GM23248 (cell line): ENCODE results near the gene SCAANT1. TPM values are rescaled to one million over a fixed set of nuclear protein-coding genes. Genes with fewer than 3 reads are reported as not detected.

Source experiments
- DNase-seq: peaks from one replicate; pipeline ENCODE4 v3.0.0-alpha.2; 2015
- H2AFZ ChIP-seq: fragments of 200-600 bp; sonication (generic); 2 replicates; pipeline ENCODE4 v1.6.1; 2016; ENCODE audit warnings: antibody characterized with exemption
- H3F3A ChIP-seq: fragments of 200-600 bp; sonication (generic); 2 replicates; pipeline ENCODE4 v1.6.1; 2016; ENCODE audit warnings: mild to moderate bottlenecking, antibody characterized with exemption, mixed run types; ENCODE audit not compliant: insufficient read depth
- H3K27ac ChIP-seq: fragments of 200-600 bp; sonication (generic); 2 replicates; pipeline ENCODE4 v1.5.1; 2016; ENCODE audit warnings: mild to moderate bottlenecking
- H3K27me3 ChIP-seq: fragments of 200-600 bp; sonication (generic); replicated peaks from 2 replicates; pipeline ENCODE4 v1.6.1; 2016; ENCODE audit warnings: mild to moderate bottlenecking; ENCODE audit not compliant: insufficient read depth
- H3K36me3 ChIP-seq: fragments of 200-600 bp; sonication (generic); 2 replicates; pipeline ENCODE4 v1.6.1; 2016; ENCODE audit warnings: low read depth, mild to moderate bottlenecking
- H3K4me1 ChIP-seq: fragments of 200-600 bp; sonication (generic); 2 replicates; pipeline ENCODE4 v1.6.1; 2016; ENCODE audit warnings: mild to moderate bottlenecking; ENCODE audit not compliant: insufficient read depth
- H3K4me2 ChIP-seq: fragments of 200-600 bp; sonication (generic); one replicate; pipeline ENCODE4 v1.6.1; 2016; ENCODE audit warnings: mild to moderate bottlenecking; ENCODE audit not compliant: unreplicated experiment
- H3K4me3 ChIP-seq: fragments of 200-600 bp; sonication (generic); 2 replicates; pipeline ENCODE4 v1.5.1; 2016; ENCODE audit warnings: mild to moderate bottlenecking
- H3K79me2 ChIP-seq: fragments of 200-600 bp; sonication (generic); 2 replicates; pipeline ENCODE4 v1.6.1; 2016; ENCODE audit warnings: mild to moderate bottlenecking; ENCODE audit not compliant: insufficient read depth
- H3K9ac ChIP-seq: fragments of 200-600 bp; sonication (generic); 2 replicates; pipeline ENCODE4 v1.6.1; 2016; ENCODE audit warnings: mild to moderate bottlenecking
- H3K9me2 ChIP-seq: fragments of 200-600 bp; sonication (generic); 2 replicates; pipeline ENCODE4 v1.6.1; 2016; ENCODE audit warnings: mixed run types, mild to moderate bottlenecking, moderate library complexity; ENCODE audit not compliant: insufficient read depth
- H3K9me3 ChIP-seq: fragments of 200-600 bp; sonication (generic); one replicate; pipeline ENCODE4 v1.6.1; 2017; ENCODE audit warnings: low read depth
- H4K20me1 ChIP-seq: fragments of 200-600 bp; sonication (generic); 2 replicates; pipeline ENCODE4 v1.6.0; 2016; ENCODE audit not compliant: insufficient read depth
- EZH2 ChIP-seq: fragments of 200-600 bp; sonication (generic); IDR thresholded peaks from 2 replicates; pipeline ENCODE4 v1.6.1; 2018; ENCODE audit warnings: antibody characterized with exemption, mild to moderate bottlenecking; ENCODE audit not compliant: insufficient read depth, poor library complexity, severe bottlenecking
- EZH2phosphoT487 ChIP-seq: fragments of 200-600 bp; sonication (generic); IDR thresholded peaks from 2 replicates; pipeline ENCODE4 v1.6.1; 2018; ENCODE audit warnings: antibody characterized with exemption, moderate library complexity, mild to moderate bottlenecking, low read depth; ENCODE audit not compliant: insufficient read depth
- WGBS, 2 experiments: methylation state at CpG; one replicate each; pipeline ENCODE4 v1.1.6; 2015 to 2017; ENCODE audit warnings: low lambda C conversion rate in 2 of 2, low coverage in 1 of 2; ENCODE audit errors: missing lambda C conversion rate in 2 of 2; 5-methylcytosine and 5-hydroxymethylcytosine counted together
- in situ Hi-C: fragments of 300-500 bp; cut with MboI; formaldehyde crosslinking; loops from 2 replicates; pipeline ENCODE4 v1.15.0; 2020
- polyA plus RNA-seq: library from polyadenylated mRNA; unstranded; fragments of >200 nt; fragmentation: Nextera tagmentation; extraction: Ambion mirVana; gene quantifications from 2 replicates; pipeline ENCODE4 v1.2.1, GENCODE V29; 2016
- total RNA-seq: library from RNA; depleted of rRNA; stranded (reverse); fragments of >200 nt; shearing (Covaris generic); gene quantifications from 2 replicates; pipeline ENCODE4 v1.2.3, GENCODE V29; 2014

Gene SCAANT1
- total and polyA plus RNA-seq, 2 experiments from 2014 or later: not detected

DNA sequence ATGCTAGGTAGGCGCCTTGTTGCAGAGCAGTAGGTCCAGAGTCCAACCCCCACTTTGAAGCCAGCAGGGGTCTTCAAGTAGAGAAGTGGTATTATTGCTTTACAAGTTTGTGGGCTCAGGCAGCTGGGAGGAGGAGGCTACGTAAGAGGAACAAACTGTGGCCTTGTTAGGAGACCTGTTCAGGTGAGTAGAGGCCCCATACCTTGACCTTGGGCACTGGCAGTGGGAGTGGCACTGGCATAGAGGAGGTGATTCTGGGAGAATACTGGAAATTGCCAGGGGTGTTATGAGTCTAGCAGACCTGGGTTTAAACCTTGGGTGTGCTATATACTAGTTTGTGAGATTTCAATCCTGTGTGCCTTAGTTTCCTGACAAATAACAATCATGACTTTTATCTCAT is 34.6 kb upstream of the SCAANT1 start:
- no peaks in the 10 kb centered on the region for H3K27me3 ChIP-seq
- in situ Hi-C loops: no loop called here
- H3K9ac ChIP-seq: no peak overlapping the region
- H3K4me2 ChIP-seq: no peak overlapping the region
- H3K27ac ChIP-seq: no peak overlapping the region
- H3K4me1 ChIP-seq: peaks cover 34% of the 10 kb centered on the region
- H3K9me3 ChIP-seq: no peaks in the 10 kb centered on the region
- H3F3A ChIP-seq: 0 out of 2 replicates have a peak, but pooled peaks cover 6% of the 10 kb centered on the region
- H3K9me2 ChIP-seq: no peaks in the 10 kb centered on the region
- no peaks in the 10 kb centered on the region for H4K20me1 ChIP-seq
- TF ChIP-seq EZH2phosphoT487: no peak
- H2AFZ ChIP-seq: no peak overlapping the region
- peaks cover 98% of the 10 kb centered on the region for H3K79me2 ChIP-seq
- no peaks in the 10 kb centered on the region; the same call in 1 of the 2 replicates for H3K36me3 ChIP-seq
- H3K4me3 ChIP-seq: no peak overlapping the region
- no peak for DNase-seq
- whole genome bisulfite sequencing, 2 experiments: 95 to 97% methylated on average over 2 of the region's 2 CpGs

DNA sequence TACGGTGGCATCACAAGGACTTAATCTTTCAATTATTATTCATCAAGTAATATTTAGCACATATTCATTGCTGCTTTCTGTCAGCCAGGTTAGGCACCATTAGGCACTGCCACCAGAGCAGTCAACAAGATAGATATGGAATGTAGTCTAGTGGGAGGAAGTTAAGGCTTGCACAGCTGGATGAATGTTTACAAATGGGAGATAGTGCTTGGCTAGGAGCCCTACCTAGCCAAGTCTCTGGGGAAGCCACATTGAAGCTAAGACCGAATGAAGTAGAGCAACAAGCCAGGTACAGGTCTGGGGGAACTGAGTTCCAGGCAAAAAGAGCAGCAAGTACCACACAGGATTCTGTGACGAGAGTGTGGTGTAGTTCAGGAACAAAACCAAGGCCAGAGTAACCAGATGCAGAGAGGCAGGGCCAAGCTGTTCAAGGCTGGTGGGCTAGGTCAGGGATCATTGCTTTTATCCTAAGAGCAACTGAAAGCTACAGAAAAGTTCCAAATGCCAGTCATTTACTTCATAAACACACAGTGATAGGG is 33.4 kb upstream of the SCAANT1 start:
- Histone ChIP-seq H2AFZ (no peak overlapping the region), H3K9me3 (no peaks in the 10 kb centered on the region), H3K4me1 (peaks cover 29% of the 10 kb centered on the region), H3K79me2 (peaks cover 98% of the 10 kb centered on the region), H4K20me1 (peaks cover 3% of the 10 kb centered on the region; the same call in 1 of the 2 replicates), H3K27ac (no peak overlapping the region), H3K9me2 (no peaks in the 10 kb centered on the region), H3K4me2 (no peak overlapping the region), H3K36me3 (no peaks in the 10 kb centered on the region; the same call in 1 of the 2 replicates), H3K9ac (no peak overlapping the region), H3F3A (0 out of 2 replicates have a peak, but pooled peaks cover 6% of the 10 kb centered on the region), H3K27me3 (no peaks in the 10 kb centered on the region), H3K4me3 (no peak overlapping the region)
- no peak for DNase-seq
- TF ChIP-seq EZH2phosphoT487 (no peak), EZH2 (no peak)
- 96 to 98% methylated on average over 3 of the region's 3 CpGs for WGBS, 2 experiments
- in situ Hi-C loops: no loop called here

DNA sequence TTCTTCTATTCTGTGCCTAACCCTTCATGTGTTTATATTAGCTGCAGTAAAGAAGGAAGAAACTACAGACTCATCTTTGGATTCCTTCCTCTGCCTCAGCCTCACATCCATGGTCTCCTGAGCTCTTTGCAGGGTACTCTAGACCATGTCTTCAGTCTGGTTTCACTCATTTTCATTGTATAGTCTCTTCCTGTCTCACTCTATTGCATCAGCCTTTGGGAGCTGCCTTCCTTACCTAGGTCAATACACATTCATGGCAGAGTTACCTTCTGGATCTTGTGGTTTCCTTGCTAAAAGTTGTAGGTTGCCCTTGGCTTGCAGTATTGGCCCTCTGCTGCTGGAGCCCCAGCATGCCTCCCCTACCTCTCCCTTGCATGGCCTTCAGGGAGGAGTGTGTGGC is 31.5 kb upstream of the SCAANT1 start:
- Histone ChIP-seq H3K4me1 (peaks cover 15% of the 10 kb centered on the region), H4K20me1 (peaks cover 6% of the 10 kb centered on the region; the same call in 1 of the 2 replicates), H3K27me3 (no peaks in the 10 kb centered on the region), H3K4me3 (no peak overlapping the region), H3K9me2 (no peaks in the 10 kb centered on the region), H2AFZ (no peak overlapping the region), H3F3A (peaks cover 6% of the 10 kb centered on the region; the same call in 1 of the 2 replicates), H3K36me3 (peaks cover 3% of the 10 kb centered on the region), H3K9ac (no peak overlapping the region), H3K79me2 (peaks cover 100% of the 10 kb centered on the region), H3K4me2 (no peak overlapping the region), H3K9me3 (no peaks in the 10 kb centered on the region), H3K27ac (no peak overlapping the region)
- in situ Hi-C loops: no loop called here
- TF ChIP-seq EZH2phosphoT487: no peak
- no peak for TF ChIP-seq EZH2
- DNase-seq: no peak

DNA sequence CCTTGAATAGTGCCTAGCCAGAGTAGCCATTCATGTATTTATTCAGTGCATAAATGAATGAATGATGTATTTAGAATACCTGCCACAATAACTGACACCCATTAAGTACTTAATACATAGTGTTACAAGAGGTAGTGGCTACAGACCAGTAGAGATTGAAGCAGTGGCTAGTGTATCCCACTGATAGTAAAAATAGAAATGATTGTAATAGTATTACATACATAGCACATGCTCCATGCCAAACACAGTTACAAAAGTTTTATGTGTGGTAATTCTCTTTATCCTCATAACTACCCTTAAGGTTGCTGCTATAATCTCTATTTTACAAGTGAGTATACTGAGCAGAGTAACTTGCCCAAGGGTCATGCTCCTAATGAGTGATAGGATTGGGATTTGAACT is 30.3 kb upstream of the SCAANT1 start:
- H3K27ac ChIP-seq: no peak overlapping the region
- DNase-seq: no peak
- no peak overlapping the region for H3K4me3 ChIP-seq
- H3K4me1 ChIP-seq: peaks cover 12% of the 10 kb centered on the region
- H3K79me2 ChIP-seq: peaks cover 100% of the 10 kb centered on the region
- in situ Hi-C loops: no loop called here
- peaks cover 3% of the 10 kb centered on the region for H3K36me3 ChIP-seq
- no peak overlapping the region for H3K9ac ChIP-seq
- no peak overlapping the region for H3K4me2 ChIP-seq
- H3K9me3 ChIP-seq: no peaks in the 10 kb centered on the region
- H2AFZ ChIP-seq: no peak overlapping the region
- H4K20me1 ChIP-seq: peaks cover 6% of the 10 kb centered on the region; the same call in 1 of the 2 replicates
- no peaks in the 10 kb centered on the region for H3K9me2 ChIP-seq
- TF ChIP-seq EZH2 (no peak), EZH2phosphoT487 (no peak)
- peaks cover under 1% of the 10 kb centered on the region; the same call in 1 of the 2 replicates for H3F3A ChIP-seq
- no peaks in the 10 kb centered on the region for H3K27me3 ChIP-seq

DNA sequence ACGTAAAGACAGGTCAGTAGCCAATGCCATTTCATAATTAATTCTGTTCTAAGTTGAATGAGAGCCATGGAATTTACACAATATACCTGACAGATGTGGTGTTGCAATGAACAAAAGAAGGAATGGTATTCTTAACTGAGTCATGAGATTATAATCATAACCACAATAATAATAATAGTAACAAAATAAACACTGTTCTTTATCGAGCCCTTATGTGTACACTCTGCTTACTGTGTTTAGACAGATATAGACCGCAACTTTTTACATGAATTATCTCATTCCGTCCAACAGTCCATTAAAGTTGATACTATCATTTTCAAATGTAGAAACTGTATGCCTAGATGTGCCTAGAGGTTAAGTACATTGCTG is 28.2 kb upstream of the SCAANT1 start:
- Histone ChIP-seq H3K36me3 (peaks cover 14% of the 10 kb centered on the region), H3K27me3 (no peaks in the 10 kb centered on the region), H3K27ac (0 out of 2 replicates have a peak overlapping the region, but pooled peaks have one; percentile 4), H3K4me2 (no peak overlapping the region), H3K9ac (no peak overlapping the region), H3K9me3 (no peaks in the 10 kb centered on the region), H3F3A (peaks cover 18% of the 10 kb centered on the region), H3K4me1 (peaks cover 12% of the 10 kb centered on the region), H4K20me1 (peaks cover 11% of the 10 kb centered on the region), H3K4me3 (no peak overlapping the region), H2AFZ (no peak overlapping the region), H3K9me2 (no peaks in the 10 kb centered on the region), H3K79me2 (peaks cover 100% of the 10 kb centered on the region)
- in situ Hi-C loops: no loop called here
- peak; percentile 69 for DNase-seq
- TF ChIP-seq EZH2phosphoT487 (no peak), EZH2 (no peak)
- 59 to 67% methylated on average over 4 of the region's 4 CpGs for WGBS, 2 experiments
